ENCODE results near the gene MPPED1. TPM values are rescaled to one million over a fixed set of nuclear protein-coding genes. Genes with fewer than 3 reads are reported as not detected.

The MPPED1 gene
- total RNA-seq, 2 experiments from 2014 or later: not detected

DNA sequence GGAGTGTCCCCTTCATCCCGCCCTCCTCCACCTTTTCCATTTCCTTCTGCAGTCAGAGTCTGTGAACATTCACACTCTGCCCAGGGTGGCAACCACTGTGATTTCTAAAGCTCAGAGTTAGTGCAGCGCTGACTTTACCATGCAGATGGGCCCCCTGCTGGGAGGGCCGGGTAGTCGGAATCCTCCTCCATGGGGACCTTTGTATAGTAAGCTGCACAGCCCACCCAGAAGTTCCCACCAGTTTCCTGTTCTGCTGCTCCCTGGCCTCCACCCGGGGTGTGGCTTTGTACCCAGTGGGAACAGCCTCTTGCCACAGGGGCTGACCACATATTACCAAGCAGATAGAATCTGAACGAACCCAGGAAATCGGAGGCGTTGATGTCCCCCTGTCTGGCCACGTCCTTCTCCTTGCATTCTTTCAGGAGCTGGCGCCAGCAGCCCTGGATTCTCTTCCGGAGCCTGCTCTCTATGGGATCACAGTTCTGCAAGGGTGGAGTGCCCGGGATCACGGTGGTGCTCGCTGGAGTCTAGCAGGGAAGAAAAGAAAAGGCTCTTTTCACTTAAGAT lies 125.3 kb downstream of the MPPED1 start:
- intact Hi-C loops (cut with micrococcal nuclease): no loop called here
- Mint-ChIP-seq H3K27ac (no peak overlapping the region), H3K4me3 (no peak overlapping the region), H3K36me3 (ENCODE audit: low read depth) (no peaks in the 10 kb centered on the region), H3K4me1 (ENCODE audit: low read depth) (no peaks in the 10 kb centered on the region), H3K9me3 (no peaks in the 10 kb centered on the region), H3K27me3 (ENCODE audit: low read depth) (peaks cover 7% of the 10 kb centered on the region)
- DNase-seq: no peak
- CTCF ChIA-PET: no interaction called here

- Mint-ChIP-seq H3K36me3 (ENCODE audit: low read depth) (no peaks in the 10 kb centered on the region), H3K4me3 (no peak overlapping the region), H3K9me3 (no peaks in the 10 kb centered on the region), H3K27me3 (ENCODE audit: low read depth) (peaks cover 7% of the 10 kb centered on the region), H3K4me1 (ENCODE audit: low read depth) (no peaks in the 10 kb centered on the region), H3K27ac (no peak overlapping the region)
- no peak for DNase-seq
- intact Hi-C loops (cut with micrococcal nuclease): no loop called here
- CTCF ChIA-PET: no interaction called here
These were observed 128.0 kb downstream of the MPPED1 start for GRCh38 chr22:43539572-43540528.

- CTCF ChIA-PET: no interaction called here
- Mint-ChIP-seq H3K4me3 (no peak overlapping the region), H3K27ac (no peak overlapping the region), H3K36me3 (ENCODE audit: low read depth) (no peaks in the 10 kb centered on the region), H3K27me3 (ENCODE audit: low read depth) (peaks cover 7% of the 10 kb centered on the region), H3K9me3 (no peaks in the 10 kb centered on the region), H3K4me1 (ENCODE audit: low read depth) (no peaks in the 10 kb centered on the region)
- DNase-seq: no peak
- intact Hi-C loops (cut with micrococcal nuclease): no loop called here
These were observed 128.7 kb downstream of the MPPED1 start for GRCh38 chr22:43540529-43540923.

- intact Hi-C loops (cut with micrococcal nuclease): no loop called here
- H3K27ac Mint-ChIP-seq: no peak overlapping the region
- H3K36me3 Mint-ChIP-seq (ENCODE audit: low read depth): no peaks in the 10 kb centered on the region
- peaks cover 7% of the 10 kb centered on the region for H3K27me3 Mint-ChIP-seq (ENCODE audit: low read depth)
- no peak for DNase-seq
- CTCF ChIA-PET: no interaction called here
- H3K9me3 Mint-ChIP-seq: no peaks in the 10 kb centered on the region
- no peak overlapping the region for H3K4me3 Mint-ChIP-seq
- no peaks in the 10 kb centered on the region for H3K4me1 Mint-ChIP-seq (ENCODE audit: low read depth)
These were observed 129.2 kb downstream of the MPPED1 start for GRCh38 chr22:43541022-43541421.

- CTCF ChIA-PET: no interaction called here
These were observed 129.9 kb downstream of the MPPED1 start for GRCh38 chr22:43541462-43542407.

DNA sequence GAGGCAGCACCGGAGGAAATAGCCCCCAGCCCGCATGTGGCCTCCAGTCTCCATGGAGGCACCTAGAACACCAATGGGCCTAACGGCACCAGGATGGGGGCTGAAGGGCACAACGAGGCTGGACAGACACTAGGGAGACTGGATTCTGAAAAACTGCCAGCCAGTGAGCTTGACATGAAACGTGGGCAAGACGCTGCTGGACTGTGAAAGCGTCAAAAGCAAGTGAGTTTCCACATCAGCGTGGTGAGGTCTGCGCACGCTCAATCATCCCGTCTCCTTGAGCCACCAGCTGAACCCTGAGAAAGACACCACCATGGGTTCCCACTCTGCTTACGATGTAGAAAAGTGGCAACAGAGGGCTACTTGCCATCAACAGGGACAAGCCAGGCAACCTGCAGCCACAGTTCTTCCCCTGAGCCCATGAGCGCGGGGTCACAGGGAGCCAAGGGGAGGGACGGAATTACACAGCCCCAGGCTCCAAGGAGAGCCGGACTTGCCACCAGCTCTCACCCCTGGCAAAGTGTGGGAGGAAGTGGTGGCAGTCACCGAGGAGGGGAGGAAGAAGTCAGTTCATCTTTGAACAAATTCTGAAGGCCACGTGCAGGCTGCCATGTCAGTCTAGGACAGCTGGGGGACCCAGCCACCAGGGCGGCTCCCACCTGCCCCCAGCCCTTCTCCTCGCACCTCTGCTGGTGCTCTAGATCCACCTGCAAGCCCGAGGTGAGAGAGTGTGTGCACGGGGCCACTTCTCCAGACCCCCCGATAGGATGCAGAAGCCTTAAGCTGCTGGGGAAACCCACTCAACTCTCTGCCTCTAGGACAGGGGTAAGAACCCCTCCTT lies 131.1 kb downstream of the MPPED1 start:
- Mint-ChIP-seq H3K9me3 (no peaks in the 10 kb centered on the region), H3K27me3 (ENCODE audit: low read depth) (peaks cover 2% of the 10 kb centered on the region), H3K4me3 (no peak overlapping the region), H3K36me3 (ENCODE audit: low read depth) (no peaks in the 10 kb centered on the region), H3K4me1 (ENCODE audit: low read depth) (no peaks in the 10 kb centered on the region), H3K27ac (no peak overlapping the region)
- CTCF ChIA-PET: no interaction called here
- DNase-seq: no peak
- intact Hi-C loops (cut with micrococcal nuclease): no loop called here

More at GRCh38 chr22:43541462-43542407, 129.9 kb downstream of the MPPED1 start:
- intact Hi-C loops (cut with micrococcal nuclease): no loop called here
- Mint-ChIP-seq H3K36me3 (ENCODE audit: low read depth) (no peaks in the 10 kb centered on the region), H3K9me3 (no peaks in the 10 kb centered on the region), H3K27me3 (ENCODE audit: low read depth) (peaks cover 7% of the 10 kb centered on the region), H3K4me3 (no peak overlapping the region), H3K4me1 (ENCODE audit: low read depth) (no peaks in the 10 kb centered on the region), H3K27ac (no peak overlapping the region)
- no peak for DNase-seq

DNA sequence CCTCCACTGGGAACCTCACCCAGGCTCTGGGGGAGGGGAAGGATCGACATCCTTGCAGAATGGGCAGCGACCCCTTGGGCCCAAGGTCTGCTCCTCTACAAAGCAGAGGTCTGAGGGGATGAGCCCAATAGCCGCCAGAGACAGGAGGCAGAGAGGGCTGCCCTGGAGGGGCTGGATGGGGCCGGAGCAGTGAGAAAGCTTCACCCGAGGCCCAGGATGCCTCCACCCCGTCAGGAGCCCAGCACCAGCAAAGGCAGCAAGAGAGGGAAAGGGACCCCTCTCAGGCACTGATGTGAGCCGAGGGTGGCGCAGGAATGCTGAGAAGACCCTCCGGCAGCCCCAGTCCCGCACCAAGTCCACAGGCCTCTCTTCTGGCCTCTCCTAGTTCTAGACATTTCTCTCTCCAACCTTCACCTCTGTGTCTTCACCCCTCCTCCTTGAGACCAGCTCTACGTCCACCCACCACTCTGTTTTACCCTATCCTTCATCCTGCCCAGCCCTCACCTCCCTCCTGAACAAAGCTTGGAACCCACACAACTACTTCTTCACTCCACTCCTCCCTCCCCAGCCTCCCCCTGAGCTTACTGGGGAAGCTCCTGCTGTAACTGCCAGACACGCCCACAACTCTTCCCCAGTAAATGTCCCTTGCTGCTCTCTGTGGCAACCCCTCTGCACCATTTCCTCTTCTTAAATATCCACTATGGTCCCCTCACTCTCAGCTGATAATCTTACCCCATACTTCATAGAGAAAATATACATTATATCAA lies 131.9 kb downstream of the MPPED1 start:
- CTCF ChIA-PET: no interaction called here
- Mint-ChIP-seq H3K4me3 (no peak overlapping the region), H3K9me3 (no peaks in the 10 kb centered on the region), H3K36me3 (ENCODE audit: low read depth) (no peaks in the 10 kb centered on the region), H3K27ac (no peak overlapping the region), H3K27me3 (ENCODE audit: low read depth) (peaks cover 2% of the 10 kb centered on the region), H3K4me1 (ENCODE audit: low read depth) (no peaks in the 10 kb centered on the region)
- intact Hi-C loops (cut with micrococcal nuclease): no loop called here
- DNase-seq: no peak

DNA sequence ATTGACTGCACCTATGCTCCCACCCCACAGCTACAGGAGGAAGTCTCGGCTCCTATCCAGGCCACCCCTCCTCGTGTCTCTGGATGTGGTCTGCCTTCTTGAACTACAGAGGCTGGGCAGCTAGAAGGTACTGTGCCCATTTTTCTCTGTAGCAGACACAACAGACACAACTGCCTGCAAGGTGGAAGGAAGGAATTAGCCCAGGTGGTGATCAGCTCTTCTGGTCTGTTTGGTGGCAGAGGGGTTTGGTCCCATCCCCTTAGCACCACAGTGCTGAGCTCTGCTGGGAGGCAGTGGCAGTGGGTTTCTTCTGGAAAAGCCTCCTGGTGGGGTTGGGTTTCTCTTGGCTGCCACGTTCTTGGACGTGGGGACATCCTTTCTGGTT lies 132.5 kb downstream of the MPPED1 start:
- peaks cover 2% of the 10 kb centered on the region for H3K27me3 Mint-ChIP-seq (ENCODE audit: low read depth)
- no peak for DNase-seq
- no peak overlapping the region for H3K4me3 Mint-ChIP-seq
- H3K36me3 Mint-ChIP-seq (ENCODE audit: low read depth): no peaks in the 10 kb centered on the region
- no peaks in the 10 kb centered on the region for H3K9me3 Mint-ChIP-seq
- H3K4me1 Mint-ChIP-seq (ENCODE audit: low read depth): no peaks in the 10 kb centered on the region
- CTCF ChIA-PET: no interaction called here
- H3K27ac Mint-ChIP-seq: no peak overlapping the region
- intact Hi-C loops (cut with micrococcal nuclease): no loop called here

DNA sequence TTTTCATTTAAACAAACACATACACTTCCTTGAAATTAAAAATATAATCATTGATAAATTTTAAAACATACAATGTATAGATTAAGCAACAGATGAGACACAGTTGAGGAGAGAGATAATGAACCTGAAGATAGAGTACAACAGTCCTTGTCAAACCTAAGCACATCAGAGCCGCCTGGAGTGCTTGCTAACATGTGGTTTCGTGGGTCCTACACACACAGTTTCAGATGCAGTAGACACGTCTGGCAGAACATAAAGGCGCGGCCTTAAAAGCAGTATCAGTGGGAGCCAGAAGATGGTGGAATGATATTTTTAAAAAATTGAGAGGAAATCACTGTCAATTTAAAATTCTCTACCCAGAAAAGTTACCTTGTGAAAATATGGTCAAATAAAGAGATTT lies 134.4 kb downstream of the MPPED1 start:
- intact Hi-C loops (cut with micrococcal nuclease): no loop called here
- CTCF ChIA-PET: no interaction called here
- Mint-ChIP-seq H3K36me3 (ENCODE audit: low read depth) (no peaks in the 10 kb centered on the region), H3K4me3 (no peak overlapping the region), H3K9me3 (no peaks in the 10 kb centered on the region), H3K4me1 (ENCODE audit: low read depth) (no peaks in the 10 kb centered on the region), H3K27ac (no peak overlapping the region), H3K27me3 (ENCODE audit: low read depth) (no peaks in the 10 kb centered on the region)
- DNase-seq: no peak

- CTCF ChIA-PET: no interaction called here
- DNase-seq: no peak
- peaks cover 2% of the 10 kb centered on the region for H3K27me3 Mint-ChIP-seq (ENCODE audit: low read depth)
- H3K9me3 Mint-ChIP-seq: no peaks in the 10 kb centered on the region
- no peaks in the 10 kb centered on the region for H3K36me3 Mint-ChIP-seq (ENCODE audit: low read depth)
- H3K4me3 Mint-ChIP-seq: no peak overlapping the region
- H3K27ac Mint-ChIP-seq: no peak overlapping the region
- H3K4me1 Mint-ChIP-seq (ENCODE audit: low read depth): no peaks in the 10 kb centered on the region
- intact Hi-C loops (cut with micrococcal nuclease): no loop called here
These were observed 138.3 kb downstream of the MPPED1 start for GRCh38 chr22:43550024-43550620.

DNA sequence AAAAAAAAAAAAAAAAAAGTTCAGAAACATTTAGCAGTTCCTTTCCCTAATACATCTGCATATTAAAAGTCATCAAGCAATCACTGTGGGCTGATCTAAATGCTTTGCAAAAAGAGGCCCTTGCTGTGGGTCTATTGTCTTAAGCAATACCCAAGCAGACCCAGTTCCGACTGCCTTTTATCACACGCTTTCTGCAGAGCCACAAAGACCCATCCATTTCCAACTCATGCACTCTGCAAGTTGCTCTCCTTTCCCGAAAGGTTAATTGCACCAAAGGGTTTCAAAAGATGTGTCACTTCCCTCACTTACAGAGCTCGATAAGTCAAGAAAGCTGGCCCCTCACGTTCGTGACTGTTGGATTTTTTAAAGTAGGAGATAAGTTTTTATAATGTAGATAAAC lies 138.9 kb downstream of the MPPED1 start:
- no peaks in the 10 kb centered on the region for H3K4me1 Mint-ChIP-seq (ENCODE audit: low read depth)
- H3K36me3 Mint-ChIP-seq (ENCODE audit: low read depth): no peaks in the 10 kb centered on the region
- intact Hi-C loops (cut with micrococcal nuclease): no loop called here
- no peaks in the 10 kb centered on the region for H3K9me3 Mint-ChIP-seq
- peaks cover 2% of the 10 kb centered on the region for H3K27me3 Mint-ChIP-seq (ENCODE audit: low read depth)
- H3K27ac Mint-ChIP-seq: no peak overlapping the region
- DNase-seq: no peak
- CTCF ChIA-PET: no interaction called here
- H3K4me3 Mint-ChIP-seq: no peak overlapping the region

All from activated naive CD4-positive, alpha-beta T cell treated with anti-CD3 and anti-CD28 coated beads for 36 hours (primary cell).